ENCODE results near the gene C4B.
"Not testable (repeated sequence)": the region's sequence is repeated elsewhere in the genome, so short reads cannot be mapped to it uniquely, and the experiment has no call there.

GRCh38 chr6:32052626-32053025, 38.0 kb downstream of the C4B start:
- TF ChIP-seq CTCF, POLR2A (IDR thresholded peaks at IDR 0.05): not testable (repeated sequence)
